Common myeloid progenitor, CD34-positive (primary cell): Measurements from ENCODE around the gene SPATA12.
"Not testable (repeated sequence)": the region's sequence is repeated elsewhere in the genome, so short reads cannot be mapped to it uniquely, and the experiment has no call there.

Experiments
- CTCF ChIA-PET: fragments of 350-600 bp; sonication (Branson Sonifier 250); formaldehyde crosslinking; loops from one replicate; lab custom pipeline; 2021; ENCODE audit warnings: antibody characterized with exemption; lab: Charles Lee
- POLR2A ChIA-PET: fragments of 350-600 bp; sonication (Branson Sonifier 250); formaldehyde crosslinking; loops from one replicate; lab custom pipeline; 2021; ENCODE audit warnings: antibody characterized with exemption; lab: Charles Lee
- DNase-seq, 3 donors: peaks; one replicate each; pipeline versions ENCODE4 v3.0.0 to v3.0.0-alpha.2; 2013
- H3K27ac ChIP-seq, 2 experiments: 1 replicate in 1 of 2; 2 replicates in 1 of 2; pipeline ENCODE4 v1.7.0; 2013; ENCODE audit warnings: inconsistent platforms in 2 of 2, low read length in 2 of 2, mild to moderate bottlenecking in 2 of 2, low read depth in 1 of 2, moderate library complexity in 1 of 2; ENCODE audit not compliant: severe bottlenecking in 2 of 2, insufficient read depth in 1 of 2, poor library complexity in 1 of 2
- H3K27me3 ChIP-seq, 5 experiments: replicated peaks in 2 of 5; 1 replicate in 3 of 5; 2 replicates in 2 of 5; pipeline versions ENCODE4 v1.6.1 to v1.7.0; 2013; ENCODE audit warnings: low read length in 4 of 5, mild to moderate bottlenecking in 2 of 5, moderate library complexity in 2 of 5, inconsistent platforms in 1 of 5; ENCODE audit not compliant: insufficient read depth in 5 of 5, control insufficient read depth in 4 of 5
- H3K36me3 ChIP-seq, 4 experiments: 1 replicate in 2 of 4; 2 replicates in 2 of 4; pipeline versions ENCODE4 v1.6.1 to v1.7.0; 2013; ENCODE audit warnings: low read length in 3 of 4, control low read depth in 1 of 4, mild to moderate bottlenecking in 1 of 4; ENCODE audit not compliant: control insufficient read depth in 4 of 4, insufficient read depth in 4 of 4
- H3K4me1 ChIP-seq, 4 experiments: 1 replicate in 3 of 4; 2 replicates in 1 of 4; pipeline versions ENCODE4 v1.6.1 to v1.7.1; 2013; ENCODE audit warnings: low read length in 3 of 4, mild to moderate bottlenecking in 3 of 4, control low read depth in 1 of 4, inconsistent platforms in 1 of 4, moderate library complexity in 1 of 4; ENCODE audit not compliant: control insufficient read depth in 4 of 4, insufficient read depth in 4 of 4; ENCODE audit errors: control extremely low read depth in 1 of 4
- H3K4me3 ChIP-seq, 7 experiments: 1 replicate in 4 of 7; 2 replicates in 3 of 7; pipeline versions ENCODE4 v1.5.1 to v1.7.0; 2013; ENCODE audit warnings: mild to moderate bottlenecking in 7 of 7, low read length in 6 of 7, moderate library complexity in 6 of 7, inconsistent platforms in 2 of 7, low read depth in 2 of 7, control low read depth in 1 of 7; ENCODE audit not compliant: insufficient read depth in 4 of 7, control insufficient read depth in 1 of 7; ENCODE audit errors: extremely low read depth in 1 of 7
- H3K9me3 ChIP-seq, 5 experiments: 1 replicate in 4 of 5; 2 replicates in 1 of 5; pipeline versions ENCODE4 v1.6.1 to v1.7.1; 2013; ENCODE audit warnings: low read length in 4 of 5, mild to moderate bottlenecking in 2 of 5, inconsistent platforms in 1 of 5, low read depth in 1 of 5, moderate library complexity in 1 of 5; ENCODE audit not compliant: control insufficient read depth in 4 of 5, insufficient read depth in 2 of 5; ENCODE audit errors: control extremely low read depth in 1 of 5
- WGBS: methylation state at CpG from one replicate; pipeline ENCODE4 v1.1.5; 2013; ENCODE audit not compliant: insufficient coverage; 5-methylcytosine and 5-hydroxymethylcytosine counted together

Gene SPATA12

DNA sequence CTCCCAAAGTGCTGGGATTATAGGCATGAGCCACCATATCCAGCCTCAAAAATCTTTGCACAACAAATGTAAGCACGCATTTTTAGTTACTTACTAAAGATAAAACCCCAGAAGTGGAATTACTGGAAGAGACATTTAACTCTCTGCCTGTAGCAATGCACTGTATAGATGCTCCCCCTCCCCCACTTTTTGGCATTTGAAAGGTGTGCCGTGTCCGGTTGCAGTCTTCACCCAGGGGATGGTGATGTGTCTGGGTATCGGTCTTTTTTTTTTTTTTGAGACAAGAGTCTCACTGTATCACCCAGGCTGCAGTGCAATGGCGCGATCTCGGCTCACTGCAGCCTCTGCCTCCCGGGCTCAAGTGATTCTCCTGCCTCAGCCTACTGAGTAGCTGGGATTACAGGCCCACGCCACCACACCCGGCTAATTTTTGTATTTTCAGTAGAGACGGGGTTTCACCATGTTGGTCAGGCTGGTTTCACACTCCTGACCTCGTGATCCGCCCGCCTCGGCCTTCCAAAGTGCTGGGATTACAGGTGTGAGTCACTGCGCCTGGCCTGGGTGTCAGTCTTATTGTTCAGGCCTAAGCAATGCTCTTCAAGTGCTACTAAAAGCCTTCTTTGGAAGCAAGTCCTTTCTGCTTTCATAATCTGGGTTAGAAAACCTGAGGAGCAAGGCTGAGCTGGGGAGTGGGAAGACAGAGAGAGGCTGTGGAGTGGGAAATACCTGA, 23.0 kb downstream of the SPATA12 start:
- not testable (repeated sequence) for DNase-seq, H3K4me3 ChIP-seq, H3K27ac ChIP-seq, H3K27me3 ChIP-seq, H3K36me3 ChIP-seq, H3K9me3 ChIP-seq
- ChIA-PET CTCF (interaction anchor here (1.0 to 1.9 kb wide), 4 partner anchors 8 to 91 kb away, joined by 3 to 5 read pairs (median 4); no protein-coding TSS in a partner anchor), POLR2A (interaction anchor here (0.6 kb wide), 1 partner anchor 9 kb away, joined by 3 read pairs; no protein-coding TSS in a partner anchor)
- peaks cover 0 to 23% (median 9%) of the 10 kb centered on the region in 4 experiments for H3K4me1 ChIP-seq
- WGBS: 98% methylated on average over 14 of the region's 16 CpGs

DNA sequence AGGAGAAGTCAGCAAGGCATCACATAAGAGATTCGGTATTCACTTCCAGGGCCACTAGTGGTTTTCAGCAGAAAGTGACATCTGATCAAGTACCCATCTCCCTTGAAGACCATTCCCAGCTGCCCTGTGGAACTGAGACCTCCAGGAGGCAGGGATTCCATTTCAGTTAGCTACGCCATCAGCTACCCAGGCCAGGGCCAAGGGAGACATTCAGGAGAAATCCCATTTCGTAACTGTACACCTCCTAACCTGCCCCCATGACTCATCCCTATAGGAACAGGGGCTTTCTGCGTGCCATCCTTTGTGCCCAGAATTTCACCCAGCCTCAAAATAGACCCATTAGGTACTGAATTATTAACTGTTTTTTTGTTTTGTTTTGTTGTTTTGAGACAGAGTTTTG, 24.7 kb downstream of the SPATA12 start:
- no peak for DNase-seq
- CTCF ChIA-PET: interaction anchor here (1.9 kb wide), 1 partner anchor 9 kb away, joined by 4 read pairs; no protein-coding TSS in a partner anchor
- no peaks in the 10 kb centered on the region for H3K36me3 ChIP-seq
- peaks cover 0 to 1% (median 0%) of the 10 kb centered on the region in 5 experiments for H3K27me3 ChIP-seq
- H3K27ac ChIP-seq: no peak overlapping the region
- no peaks in the 10 kb centered on the region for H3K9me3 ChIP-seq
- POLR2A ChIA-PET: no interaction called here
- H3K4me1 ChIP-seq: peaks cover 0 to 10% (median 0%) of the 10 kb centered on the region in 4 experiments
- 97% methylated on average over 3 of the region's 4 CpGs for WGBS
- no peak overlapping the region for H3K4me3 ChIP-seq

DNA sequence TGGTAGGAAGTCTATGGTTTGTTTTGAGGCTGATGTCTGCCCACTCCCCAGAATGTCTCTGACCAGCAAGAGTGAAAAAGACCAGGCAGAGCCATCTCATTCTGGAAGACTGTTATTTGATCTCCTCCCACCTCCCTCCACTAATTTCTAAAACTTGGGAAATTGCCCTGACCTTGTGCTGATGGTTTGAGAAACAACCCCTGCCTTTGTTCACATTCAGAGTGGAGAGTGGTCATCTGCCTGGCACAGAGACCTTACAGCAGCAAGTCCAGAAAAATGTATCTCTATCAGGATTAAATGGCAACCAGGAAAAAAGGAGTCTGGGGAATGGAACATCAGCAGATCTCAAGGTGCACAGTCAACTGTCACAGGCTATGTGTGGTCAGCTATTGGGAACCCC, 25.7 kb downstream of the SPATA12 start:
- no peak for DNase-seq
- H3K27ac ChIP-seq: no peak overlapping the region
- no peaks in the 10 kb centered on the region for H3K36me3 ChIP-seq
- H3K4me1 ChIP-seq: peaks cover 0 to under 1% (median 0%) of the 10 kb centered on the region in 4 experiments
- CTCF ChIA-PET: interaction anchor here (4.7 kb wide), 1 partner anchor 12 kb away, joined by 36 read pairs; no protein-coding TSS in a partner anchor
- no peak overlapping the region for H3K4me3 ChIP-seq
- POLR2A ChIA-PET: no interaction called here
- no peaks in the 10 kb centered on the region for H3K27me3 ChIP-seq
- no peaks in the 10 kb centered on the region for H3K9me3 ChIP-seq

DNA sequence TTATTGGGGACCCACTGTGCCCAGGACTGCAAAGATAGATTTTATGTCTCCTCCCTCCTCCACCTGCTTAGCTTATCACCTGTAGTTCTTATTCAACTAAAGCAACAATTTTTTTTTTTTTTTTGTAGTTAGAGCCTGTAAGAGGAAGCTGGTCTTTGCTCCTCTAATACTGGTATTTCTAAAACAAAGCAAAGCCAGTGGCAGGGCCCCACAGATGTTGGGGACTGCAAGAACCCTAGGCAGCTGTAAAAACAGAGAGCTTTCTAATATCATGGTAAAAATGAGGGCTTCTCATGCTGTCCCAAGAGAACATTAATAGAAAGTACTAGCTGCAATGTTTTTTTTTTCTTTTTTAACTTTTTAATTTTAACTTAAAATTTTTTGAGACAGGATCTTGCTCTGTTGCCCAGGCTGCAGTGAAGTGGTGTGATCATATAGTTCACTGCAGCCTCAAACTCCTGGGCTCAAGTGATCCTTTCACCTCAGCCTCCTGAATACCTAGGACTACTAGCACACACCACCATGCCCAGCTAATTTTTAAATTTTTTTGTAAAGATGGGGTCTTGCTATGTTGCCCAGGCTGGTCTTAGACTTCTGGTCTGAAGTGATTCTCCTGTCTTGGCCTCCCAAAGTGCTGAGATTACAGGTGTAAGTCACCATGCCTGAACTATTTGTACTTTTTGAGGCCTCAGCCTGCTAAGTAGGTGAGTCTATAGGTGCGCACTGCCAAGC, 27.1 kb downstream of the SPATA12 start:
- H3K27ac ChIP-seq: no peak overlapping the region
- H3K9me3 ChIP-seq: no peaks in the 10 kb centered on the region
- CTCF ChIA-PET: interaction anchor here (0.7 to 4.7 kb wide), 5 partner anchors 11 to 99 kb away, joined by 3 to 36 read pairs (median 4); no protein-coding TSS in a partner anchor
- no peak for DNase-seq
- H3K4me3 ChIP-seq: no peak overlapping the region
- H3K27me3 ChIP-seq: no peaks in the 10 kb centered on the region
- no peaks in the 10 kb centered on the region for H3K4me1 ChIP-seq
- WGBS: no CpG with 5 or more reads among the region's 1 CpG
- POLR2A ChIA-PET: no interaction called here
- no peaks in the 10 kb centered on the region for H3K36me3 ChIP-seq

DNA sequence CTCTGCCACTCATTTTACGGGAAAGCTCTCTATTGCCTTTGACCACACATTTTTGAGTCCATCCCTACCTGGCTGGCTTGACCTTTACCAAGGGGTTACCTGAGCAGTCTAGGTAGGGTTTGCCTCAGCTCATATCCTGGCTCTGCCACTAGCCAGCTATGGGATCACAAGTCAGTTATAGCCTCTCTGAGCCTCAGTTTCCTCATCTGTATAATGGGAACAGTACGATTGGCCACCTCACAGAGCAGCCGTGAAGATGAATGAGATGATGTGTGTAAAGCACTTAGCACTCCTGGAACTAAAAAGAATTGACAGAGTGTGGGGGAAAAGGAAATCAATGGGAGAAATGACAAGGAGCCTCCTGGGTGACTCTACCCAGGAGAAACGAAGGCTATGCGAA, 28.0 kb downstream of the SPATA12 start:
- no peak for DNase-seq
- Histone ChIP-seq H3K9me3 (no peaks in the 10 kb centered on the region), H3K36me3 (no peaks in the 10 kb centered on the region), H3K27ac (no peak overlapping the region), H3K4me3 (no peak overlapping the region), H3K27me3 (no peaks in the 10 kb centered on the region), H3K4me1 (no peaks in the 10 kb centered on the region)
- POLR2A ChIA-PET: no interaction called here
- WGBS: 46% methylated on average over 3 of the region's 5 CpGs
- CTCF ChIA-PET: interaction anchor here (1.1 to 4.7 kb wide), 5 partner anchors 10 to 100 kb away, joined by 3 to 36 read pairs (median 8); no protein-coding TSS in a partner anchor

DNA sequence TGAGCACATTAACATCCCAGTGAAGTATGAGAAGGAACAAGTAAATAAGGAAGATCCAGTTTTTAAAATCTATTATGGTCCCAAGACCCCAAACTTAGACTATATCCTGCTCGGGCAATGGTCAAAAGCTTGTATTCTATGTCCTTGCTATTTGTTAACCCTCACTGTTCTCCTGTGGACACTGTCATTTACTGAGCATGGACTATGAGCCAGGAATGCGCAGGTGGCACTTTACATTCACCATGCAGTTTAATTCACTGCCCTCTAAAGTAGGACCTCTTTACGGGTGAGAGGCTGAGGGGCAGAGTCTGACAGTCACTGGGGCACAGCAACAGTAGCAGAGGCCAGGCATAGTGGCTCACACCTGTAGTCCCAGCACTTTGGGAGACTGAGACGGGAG, 28.6 kb downstream of the SPATA12 start:
- CTCF ChIA-PET: interaction anchor here (1.1 to 4.7 kb wide), 6 partner anchors 10 to 101 kb away, joined by 3 to 36 read pairs (median 6); no protein-coding TSS in a partner anchor
- no peaks in the 10 kb centered on the region for H3K27me3 ChIP-seq
- H3K4me3 ChIP-seq: no peak overlapping the region
- no peak for DNase-seq
- POLR2A ChIA-PET: interaction anchor here (0.7 kb wide), 1 partner anchor 21 kb away, joined by 3 read pairs; no protein-coding TSS in a partner anchor
- H3K4me1 ChIP-seq: peaks cover 0 to 4% (median 0%) of the 10 kb centered on the region in 4 experiments
- WGBS: 100% methylated on average over 3 of the region's 4 CpGs
- no peaks in the 10 kb centered on the region for H3K9me3 ChIP-seq
- no peaks in the 10 kb centered on the region for H3K36me3 ChIP-seq
- no peak overlapping the region for H3K27ac ChIP-seq
